Activated CD4-positive, alpha-beta T cell treated with anti-CD3 and anti-CD28 coated beads, Interleukin-2, amount 10 ng/mL, durations not matched to agents 7 days and 5 days (primary cell): ENCODE results near the gene PPP2R5B. TPM values are rescaled to one million over a fixed set of nuclear protein-coding genes. Genes with fewer than 3 reads are reported as not detected.
A peak's percentile ranks its signal among the peaks of the same experiment; 100 is the strongest.

Experiments
- CTCF ChIA-PET: fragments of 350-600 bp; sonication (Branson Sonifier 250); formaldehyde crosslinking; loops from one replicate; lab custom pipeline; 2021; ENCODE audit warnings: antibody characterized with exemption; lab: Charles Lee
- POLR2A ChIA-PET: fragments of 350-600 bp; sonication (Branson Sonifier 250); formaldehyde crosslinking; loops from one replicate; lab custom pipeline; 2021; ENCODE audit warnings: antibody characterized with exemption; lab: Charles Lee
- DNase-seq: peaks from one replicate; pipeline ENCODE4 v3.0.0-alpha.2; 2020
- H3K27ac Mint-ChIP-seq: one replicate; pipeline ENCODE4 v1.8.0; 2021; ENCODE audit warnings: mild to moderate bottlenecking, moderate library complexity, mixed read lengths
- H3K27me3 Mint-ChIP-seq: one replicate; pipeline ENCODE4 v1.8.0; 2021; ENCODE audit warnings: mixed read lengths
- H3K36me3 Mint-ChIP-seq: one replicate; pipeline ENCODE4 v1.8.0; 2021; ENCODE audit warnings: low read depth, mixed read lengths
- H3K4me1 Mint-ChIP-seq: one replicate; pipeline ENCODE4 v1.8.0; 2021; ENCODE audit warnings: mixed read lengths
- H3K4me3 Mint-ChIP-seq: one replicate; pipeline ENCODE4 v1.8.0; 2021; ENCODE audit warnings: mild to moderate bottlenecking, moderate library complexity, mixed read lengths
- H3K9me3 Mint-ChIP-seq: one replicate; pipeline ENCODE4 v1.8.0; 2021; ENCODE audit warnings: mixed read lengths
- total RNA-seq, 2 experiments: library from RNA; stranded (reverse); gene quantifications; one replicate each; pipeline ENCODE4 v1.2.3, GENCODE V29; 2021

The PPP2R5B gene
- total RNA-seq, 2 experiments from 2014 or later = 12.0 to 13.7 TPM

DNA sequence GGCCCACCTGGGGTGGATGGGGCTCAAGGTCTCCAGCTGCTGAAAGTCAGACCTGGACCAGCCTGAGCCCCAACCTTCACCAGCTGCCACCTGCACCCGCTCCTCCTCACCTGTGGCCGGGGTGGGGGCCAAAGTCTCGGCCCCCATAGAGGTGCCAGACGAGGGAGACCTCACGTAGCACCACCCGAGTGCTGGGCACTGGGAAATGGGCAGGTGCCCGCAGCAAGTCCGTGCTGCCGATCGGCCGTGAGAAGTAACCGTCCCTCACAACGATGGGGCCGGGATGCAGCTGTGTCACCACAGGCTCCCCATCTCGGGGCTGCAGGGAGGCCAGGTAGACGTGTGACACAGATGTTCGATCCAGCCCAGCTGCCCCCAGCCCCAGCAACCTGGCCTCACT is 23.7 kb upstream of the PPP2R5B start:
- H3K4me1 Mint-ChIP-seq = peaks cover 11% of the 10 kb centered on the region
- POLR2A ChIA-PET = interaction anchor here (0.6 kb wide), 1 partner anchor 153 kb away, joined by 5 read pairs; no protein-coding TSS in a partner anchor

DNA sequence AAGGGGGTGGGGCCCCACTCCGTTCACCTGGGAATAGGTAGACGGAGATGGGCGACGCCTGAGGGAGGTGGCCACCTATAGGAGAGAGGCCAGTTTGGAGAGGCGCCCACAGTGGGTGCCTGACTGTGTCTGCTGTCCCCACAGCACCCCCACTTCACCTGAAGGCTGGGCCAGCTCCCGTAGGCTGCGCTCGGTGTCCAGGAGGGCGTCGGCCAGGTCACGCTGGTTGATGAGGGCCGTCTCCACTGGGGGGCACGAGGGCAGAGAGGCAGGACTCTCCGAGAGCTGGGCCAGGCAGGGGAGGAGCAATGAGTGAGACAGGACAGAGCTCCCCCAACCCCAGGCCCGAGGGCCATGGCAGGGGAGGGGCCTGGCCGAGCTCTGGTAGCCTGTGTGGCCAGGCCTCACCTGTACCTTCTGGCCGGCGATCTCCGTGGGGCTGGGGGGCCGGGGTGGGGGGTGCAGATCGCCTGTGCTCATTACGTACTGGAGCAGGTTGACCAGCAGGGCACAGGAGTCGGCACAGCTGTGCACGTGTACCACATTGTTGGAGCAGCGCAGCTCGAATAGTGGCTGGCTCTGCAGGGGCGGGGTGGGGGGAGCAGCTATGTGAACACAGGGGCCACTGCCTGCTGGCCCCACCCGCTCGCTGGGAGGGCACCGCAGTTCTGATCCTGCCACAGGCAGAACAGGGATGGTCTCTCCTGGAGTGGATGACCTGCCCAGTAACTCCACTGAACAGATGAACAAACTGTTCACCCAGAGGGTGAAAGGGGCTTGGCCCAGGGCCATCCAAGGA is 22.2 kb upstream of the PPP2R5B start:
- H3K4me3 Mint-ChIP-seq = no peak overlapping the region
- ChIA-PET CTCF (interaction anchor here (1.0 kb wide), 1 partner anchor 14 kb away, joined by 4 read pairs; no protein-coding TSS in a partner anchor), POLR2A (no interaction called here)
- peaks cover 11% of the 10 kb centered on the region for H3K4me1 Mint-ChIP-seq
- no peaks in the 10 kb centered on the region for H3K27me3 Mint-ChIP-seq
- no peak overlapping the region for H3K27ac Mint-ChIP-seq
- no peaks in the 10 kb centered on the region for H3K9me3 Mint-ChIP-seq
- H3K36me3 Mint-ChIP-seq = peaks cover 24% of the 10 kb centered on the region
- no peak for DNase-seq

More for the DNA sequence above, 23.7 kb upstream of the PPP2R5B start:
- CTCF ChIA-PET = interaction anchor here (1.1 to 29.3 kb wide), 5 partner anchors 10 to 46 kb away, joined by 4 to 732 read pairs (median 5); partner anchors contain the start of gene CDC42BPG
- Mint-ChIP-seq H3K36me3 (peaks cover 24% of the 10 kb centered on the region), H3K4me3 (no peak overlapping the region), H3K27ac (no peak overlapping the region), H3K27me3 (no peaks in the 10 kb centered on the region), H3K9me3 (no peaks in the 10 kb centered on the region)
- no peak for DNase-seq

DNA sequence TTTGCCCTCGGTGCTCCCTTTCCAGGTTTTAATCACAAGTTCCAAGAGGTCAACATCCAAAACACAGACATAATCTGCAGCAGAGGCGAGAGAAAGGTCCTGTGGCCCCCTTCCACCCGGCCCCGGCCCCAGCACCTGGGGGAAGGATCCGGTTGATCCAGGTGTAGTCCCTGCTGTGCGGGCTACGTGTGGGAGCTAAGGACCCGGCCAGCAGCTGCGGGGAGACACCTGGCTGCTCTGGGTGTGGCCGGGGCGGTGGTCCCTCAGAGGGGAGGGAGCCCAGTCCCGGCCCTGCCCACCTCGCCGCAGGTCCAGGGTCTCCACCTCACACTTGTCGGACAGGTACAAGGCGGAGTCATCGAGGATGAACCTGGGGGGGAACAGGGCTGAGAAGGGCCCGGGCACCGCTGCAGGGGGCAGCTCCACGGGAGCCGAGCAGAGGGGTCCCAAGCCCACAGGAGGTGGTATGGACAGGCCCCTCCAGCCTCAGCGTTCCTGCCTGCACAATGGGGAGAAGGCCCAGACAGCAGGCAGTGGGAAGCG is 21.1 kb upstream of the PPP2R5B start:
- Mint-ChIP-seq H3K36me3 (peaks cover 28% of the 10 kb centered on the region), H3K4me1 (peaks cover 11% of the 10 kb centered on the region), H3K4me3 (no peak overlapping the region), H3K27ac (no peak overlapping the region), H3K27me3 (no peaks in the 10 kb centered on the region), H3K9me3 (no peaks in the 10 kb centered on the region)
- no peak for DNase-seq
- ChIA-PET POLR2A (no interaction called here), CTCF (interaction anchor here (0.8 to 1.6 kb wide), 2 partner anchors 15 to 30 kb away, joined by 4 to 5 read pairs; no protein-coding TSS in a partner anchor)

DNA sequence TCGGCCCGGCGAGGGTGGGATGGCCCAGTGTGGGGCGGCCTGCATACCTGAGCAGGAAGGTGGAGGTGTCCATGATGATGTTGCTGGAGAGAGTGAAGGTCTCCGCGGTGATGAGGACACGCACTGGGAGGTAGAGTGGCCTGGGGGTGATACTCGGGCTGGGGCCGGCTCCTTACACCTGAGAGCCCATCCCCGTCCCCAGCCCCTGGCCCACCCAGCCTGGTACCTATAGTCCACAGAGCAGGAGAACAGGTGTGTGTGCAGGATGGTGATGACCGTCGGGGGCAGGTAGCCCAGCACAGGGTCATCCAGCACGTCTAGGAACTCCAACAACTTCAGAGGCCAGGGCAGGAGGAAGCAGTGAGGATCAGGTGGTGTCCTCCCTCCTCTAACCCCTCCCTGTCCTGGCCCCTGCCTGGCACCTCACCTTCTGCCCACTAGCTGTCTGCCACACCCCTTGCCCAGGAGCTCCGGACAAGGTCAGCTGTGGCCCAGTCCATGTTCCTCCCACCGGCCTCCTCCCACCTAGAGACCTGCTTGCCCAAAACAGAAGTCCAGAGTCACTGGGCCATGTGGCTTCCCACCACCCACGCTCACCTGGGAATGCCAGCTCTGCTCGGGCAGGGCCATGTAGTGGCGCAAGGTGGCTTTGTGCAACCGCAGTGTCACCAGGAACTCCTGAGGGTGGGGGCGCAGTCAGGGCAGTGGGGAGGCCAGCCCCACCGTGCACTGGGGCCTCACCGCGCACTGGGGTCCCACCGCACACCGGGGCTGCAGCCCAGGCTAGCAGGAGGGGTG is 18.8 kb upstream of the PPP2R5B start:
- Mint-ChIP-seq H3K36me3 (peaks cover 21% of the 10 kb centered on the region), H3K4me3 (no peak overlapping the region), H3K9me3 (no peaks in the 10 kb centered on the region), H3K27me3 (no peaks in the 10 kb centered on the region), H3K4me1 (peaks cover 6% of the 10 kb centered on the region), H3K27ac (no peak overlapping the region)
- POLR2A ChIA-PET = no interaction called here
- no peak for DNase-seq
- CTCF ChIA-PET = interaction anchor here (1.7 to 1.8 kb wide), 2 partner anchors 18 to 22 kb away, joined by 3 to 4 read pairs; no protein-coding TSS in a partner anchor

DNA sequence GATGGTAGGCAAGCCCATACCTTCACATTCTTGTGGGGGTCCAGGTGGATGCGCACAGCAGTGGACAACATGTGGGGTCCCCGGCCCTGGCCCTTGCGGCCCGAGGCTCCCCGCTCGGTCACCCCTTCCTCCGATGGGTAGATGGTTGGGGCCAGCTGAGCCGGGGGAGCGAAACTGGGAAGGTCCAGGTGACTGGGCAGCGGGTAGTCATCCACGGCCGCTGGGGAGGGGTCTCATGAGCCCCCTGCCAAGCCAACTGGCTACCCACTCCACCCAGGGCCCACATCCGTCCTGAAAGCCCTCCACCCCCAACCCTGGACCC is 18.2 kb upstream of the PPP2R5B start:
- Mint-ChIP-seq H3K36me3 (peaks cover 20% of the 10 kb centered on the region), H3K4me1 (peaks cover 6% of the 10 kb centered on the region), H3K27ac (no peak overlapping the region), H3K4me3 (no peak overlapping the region), H3K27me3 (no peaks in the 10 kb centered on the region), H3K9me3 (no peaks in the 10 kb centered on the region)
- no peak for DNase-seq
- CTCF ChIA-PET = interaction anchor here (1.7 to 1.8 kb wide), 2 partner anchors 18 to 21 kb away, joined by 3 to 4 read pairs; no protein-coding TSS in a partner anchor
- POLR2A ChIA-PET = no interaction called here

DNA sequence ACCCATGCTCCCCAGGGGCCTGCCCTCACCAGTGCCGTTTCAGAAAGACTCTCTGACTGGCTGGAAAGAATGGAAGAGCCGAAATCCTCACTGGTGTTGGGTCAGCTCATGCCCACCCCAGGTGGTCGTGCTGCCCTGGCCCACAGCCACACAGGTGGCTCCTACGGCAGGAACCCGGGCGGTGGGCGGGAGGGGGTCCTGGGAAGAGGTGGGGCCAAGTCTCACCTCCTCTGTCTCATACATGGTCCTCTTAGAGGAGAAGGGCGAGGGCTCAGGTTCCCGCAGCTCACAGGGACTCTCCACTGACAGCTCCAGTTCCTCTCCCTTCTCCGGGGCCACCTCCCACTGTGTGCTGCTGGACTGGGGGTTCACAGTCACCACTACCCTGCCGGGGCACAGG is 15.7 kb upstream of the PPP2R5B start:
- ChIA-PET POLR2A (no interaction called here), CTCF (interaction anchor here (1.0 kb wide), 1 partner anchor 63 kb away, joined by 3 read pairs; no protein-coding TSS in a partner anchor)
- H3K4me3 Mint-ChIP-seq = no peak overlapping the region
- no peaks in the 10 kb centered on the region for H3K4me1 Mint-ChIP-seq
- no peak for DNase-seq
- H3K9me3 Mint-ChIP-seq = no peaks in the 10 kb centered on the region
- H3K27me3 Mint-ChIP-seq = no peaks in the 10 kb centered on the region
- peaks cover 19% of the 10 kb centered on the region for H3K36me3 Mint-ChIP-seq
- H3K27ac Mint-ChIP-seq = no peak overlapping the region

DNA sequence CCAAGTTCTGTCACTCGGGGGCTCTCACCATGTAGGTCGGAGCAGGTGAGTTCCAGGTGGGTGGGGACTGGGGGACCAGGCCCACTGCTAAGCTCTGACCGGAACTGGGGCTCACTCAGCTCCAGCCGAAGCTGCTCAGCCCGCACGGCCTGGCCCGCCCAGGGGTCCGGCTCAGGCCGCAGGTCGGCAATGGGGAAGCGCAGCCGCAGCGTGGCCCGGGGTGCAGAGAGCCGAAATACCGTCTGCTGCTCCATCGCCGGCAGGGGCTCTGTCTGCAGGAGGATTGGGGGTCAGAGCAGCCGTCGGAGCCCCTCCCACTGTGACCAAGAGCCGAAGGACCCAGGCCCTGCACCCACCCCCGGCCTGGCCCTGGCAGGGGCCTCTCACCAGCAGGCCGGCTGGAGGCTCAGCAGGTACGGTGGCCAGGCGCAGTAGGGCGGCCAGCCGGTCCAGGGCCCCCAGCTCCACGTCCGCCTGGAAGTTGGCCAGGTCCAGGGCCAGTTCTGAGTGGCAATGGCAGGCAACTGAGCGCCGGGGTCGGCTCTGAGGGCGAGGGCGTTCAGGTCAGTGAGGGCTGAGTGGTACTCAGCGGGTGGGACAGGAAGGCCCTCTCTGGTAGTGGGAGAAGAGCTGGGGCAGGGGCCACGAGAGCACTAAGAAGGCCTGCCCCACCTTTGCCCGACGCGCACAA is 14.7 kb upstream of the PPP2R5B start:
- no peak overlapping the region for H3K27ac Mint-ChIP-seq
- H3K4me3 Mint-ChIP-seq = no peak overlapping the region
- peaks cover 19% of the 10 kb centered on the region for H3K36me3 Mint-ChIP-seq
- no peak for DNase-seq
- POLR2A ChIA-PET = no interaction called here
- H3K9me3 Mint-ChIP-seq = no peaks in the 10 kb centered on the region
- H3K27me3 Mint-ChIP-seq = no peaks in the 10 kb centered on the region
- H3K4me1 Mint-ChIP-seq = peaks cover 2% of the 10 kb centered on the region
- CTCF ChIA-PET = interaction anchor here (0.6 to 1.1 kb wide), 2 partner anchors 28 to 54 kb away, joined by 3 read pairs; no protein-coding TSS in a partner anchor

DNA sequence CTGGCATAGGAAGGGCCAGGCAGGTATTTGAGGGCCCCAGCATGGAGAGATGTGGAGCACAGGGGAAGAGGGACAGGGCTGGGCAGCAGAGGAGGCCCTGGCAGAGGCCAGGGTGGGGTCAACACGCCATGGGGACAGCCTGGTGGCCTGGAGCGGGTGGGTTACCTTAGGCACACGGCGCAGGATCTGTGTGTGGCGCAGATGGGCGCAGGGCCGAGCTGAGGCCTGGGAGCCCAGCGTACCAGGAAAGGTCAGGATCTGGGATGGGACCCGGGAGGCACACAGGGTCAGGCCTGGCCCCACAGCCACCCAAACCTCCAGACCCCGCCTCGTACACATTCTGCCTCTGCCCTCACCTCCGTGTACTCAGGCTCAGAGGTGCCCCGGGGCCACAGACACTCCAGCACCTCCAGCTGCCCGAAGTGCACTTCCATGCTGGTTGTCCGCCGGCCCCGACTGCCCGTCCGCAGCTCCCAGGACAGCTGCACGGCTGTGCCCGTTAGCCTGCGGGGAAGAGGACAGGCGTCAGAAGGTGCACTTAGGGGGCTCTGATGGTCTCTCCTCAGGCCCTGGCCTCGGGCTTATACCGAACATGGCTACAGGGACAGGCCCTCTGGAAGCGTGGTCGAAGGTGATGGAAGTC is 13.9 kb upstream of the PPP2R5B start:
- ChIA-PET CTCF (interaction anchor here (0.6 kb wide), 1 partner anchor 54 kb away, joined by 3 read pairs; no protein-coding TSS in a partner anchor), POLR2A (no interaction called here)
- H3K4me1 Mint-ChIP-seq = peaks cover 6% of the 10 kb centered on the region
- no peak for DNase-seq
- no peaks in the 10 kb centered on the region for H3K9me3 Mint-ChIP-seq
- H3K27ac Mint-ChIP-seq = peak overlapping the region; percentile 6
- H3K4me3 Mint-ChIP-seq = no peak overlapping the region
- H3K36me3 Mint-ChIP-seq = peaks cover 14% of the 10 kb centered on the region
- no peaks in the 10 kb centered on the region for H3K27me3 Mint-ChIP-seq

DNA sequence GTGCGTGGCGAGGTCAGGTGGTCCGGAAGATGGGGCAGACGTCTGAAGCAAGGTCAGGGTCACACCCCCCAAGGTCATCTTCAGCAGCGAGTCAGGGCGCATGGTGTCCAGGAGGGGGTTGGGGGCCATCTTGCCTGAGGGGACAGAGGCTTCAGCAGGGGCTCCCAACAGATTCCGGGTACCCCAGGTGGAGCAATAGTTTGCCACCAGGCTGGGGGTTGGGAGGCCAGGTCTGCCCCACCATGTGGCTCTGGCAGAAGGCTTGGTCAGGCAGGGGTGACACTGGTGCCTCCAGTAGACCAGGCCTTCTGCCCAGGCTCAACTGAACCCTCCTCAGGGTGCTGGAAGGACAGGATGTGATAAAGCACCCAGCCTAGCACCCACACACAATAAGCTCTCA is 13.3 kb upstream of the PPP2R5B start:
- H3K4me3 Mint-ChIP-seq = no peak overlapping the region
- H3K4me1 Mint-ChIP-seq = peaks cover 10% of the 10 kb centered on the region
- no peak for DNase-seq
- H3K9me3 Mint-ChIP-seq = no peaks in the 10 kb centered on the region
- ChIA-PET CTCF (interaction anchor here (1.2 to 1.9 kb wide), 4 partner anchors 17 to 206 kb away, joined by 3 to 6 read pairs (median 4); partner anchors contain the start of gene ZNHIT2), POLR2A (no interaction called here)
- H3K36me3 Mint-ChIP-seq = peaks cover 12% of the 10 kb centered on the region
- no peak overlapping the region for H3K27ac Mint-ChIP-seq
- no peaks in the 10 kb centered on the region for H3K27me3 Mint-ChIP-seq

DNA sequence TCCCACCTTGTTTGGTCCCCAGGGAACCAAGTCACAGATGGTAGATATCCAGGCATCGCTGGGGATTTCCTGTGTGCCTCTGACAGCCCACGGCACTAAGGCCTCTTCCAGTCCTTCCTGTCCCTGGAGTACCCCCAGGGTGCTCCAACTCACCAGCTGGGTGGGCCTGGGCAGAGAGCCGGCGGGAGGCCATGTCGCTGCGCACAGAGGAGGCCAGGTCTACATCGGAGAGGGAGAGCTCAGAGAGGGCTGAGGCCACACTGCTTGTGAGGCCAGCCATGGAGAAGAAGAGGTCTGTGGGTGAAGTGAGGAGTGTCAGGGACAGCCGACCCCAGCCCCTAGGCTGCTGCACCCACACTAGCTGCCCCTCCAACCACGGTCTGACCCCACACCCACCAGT is 12.8 kb upstream of the PPP2R5B start:
- Mint-ChIP-seq H3K4me3 (no peak overlapping the region), H3K9me3 (no peaks in the 10 kb centered on the region), H3K4me1 (peaks cover 13% of the 10 kb centered on the region), H3K27me3 (no peaks in the 10 kb centered on the region), H3K36me3 (peaks cover 12% of the 10 kb centered on the region), H3K27ac (peak overlapping the region; percentile 58)
- POLR2A ChIA-PET = no interaction called here
- CTCF ChIA-PET = interaction anchor here (0.6 to 1.9 kb wide), 6 partner anchors 11 to 206 kb away, joined by 3 to 6 read pairs (median 4); partner anchors contain the start of gene ZNHIT2
- DNase-seq = no peak

DNA sequence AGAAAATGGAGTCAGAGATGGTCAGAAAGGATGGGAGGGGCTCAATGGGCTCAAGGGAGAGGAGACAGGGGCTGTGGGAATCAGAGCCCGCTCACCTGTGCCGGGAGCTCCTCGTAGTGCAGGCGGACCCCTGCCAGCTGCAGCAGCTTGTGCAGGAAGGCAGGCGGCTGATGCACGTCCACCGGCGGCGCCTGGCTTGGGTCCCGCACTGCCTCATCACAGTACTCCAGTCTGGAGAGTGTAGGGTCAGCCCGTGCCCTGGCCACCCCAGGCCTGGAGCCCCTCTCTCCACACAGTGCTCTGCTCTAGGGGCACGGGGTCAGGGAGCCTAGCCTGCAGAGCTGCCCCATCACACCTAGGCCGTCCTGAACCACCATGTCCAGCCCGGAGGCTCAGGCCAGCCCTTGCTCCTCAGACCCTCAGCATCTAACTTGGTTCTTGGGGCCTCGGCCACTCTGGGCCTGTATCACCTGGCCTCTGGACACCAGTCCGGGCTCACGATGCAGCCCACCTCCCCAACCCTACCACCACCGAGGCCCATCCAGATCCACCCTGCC is 11.2 kb upstream of the PPP2R5B start:
- Mint-ChIP-seq H3K36me3 (peaks cover 7% of the 10 kb centered on the region), H3K9me3 (no peaks in the 10 kb centered on the region), H3K27me3 (no peaks in the 10 kb centered on the region), H3K27ac (no peak overlapping the region), H3K4me1 (peaks cover 23% of the 10 kb centered on the region), H3K4me3 (no peak overlapping the region)
- ChIA-PET POLR2A (no interaction called here), CTCF (interaction anchor here (1.3 kb wide), 1 partner anchor 16 kb away, joined by 4 read pairs; no protein-coding TSS in a partner anchor)
- DNase-seq = no peak
